Posterior cingulate gyrus (tissue), 11 donors: ENCODE results near the gene PLG.
"Not testable (repeated sequence)": the region's sequence is repeated elsewhere in the genome, so short reads cannot be mapped to it uniquely, and the experiment has no call there.

Experiments
- DNase-seq, 10 donors: peaks; one replicate each; pipeline versions ENCODE4 v3.0.0 to v3.0.0-alpha.2; 2020 to 2021; ENCODE audit warnings: mixed read lengths in 3 of 10
- intact Hi-C: fragments of 100-400 bp; cut with DNase I; formaldehyde crosslinking; loops from one replicate; pipeline ENCODE4 v1.15.1; 2023

PLG gene

DNA sequence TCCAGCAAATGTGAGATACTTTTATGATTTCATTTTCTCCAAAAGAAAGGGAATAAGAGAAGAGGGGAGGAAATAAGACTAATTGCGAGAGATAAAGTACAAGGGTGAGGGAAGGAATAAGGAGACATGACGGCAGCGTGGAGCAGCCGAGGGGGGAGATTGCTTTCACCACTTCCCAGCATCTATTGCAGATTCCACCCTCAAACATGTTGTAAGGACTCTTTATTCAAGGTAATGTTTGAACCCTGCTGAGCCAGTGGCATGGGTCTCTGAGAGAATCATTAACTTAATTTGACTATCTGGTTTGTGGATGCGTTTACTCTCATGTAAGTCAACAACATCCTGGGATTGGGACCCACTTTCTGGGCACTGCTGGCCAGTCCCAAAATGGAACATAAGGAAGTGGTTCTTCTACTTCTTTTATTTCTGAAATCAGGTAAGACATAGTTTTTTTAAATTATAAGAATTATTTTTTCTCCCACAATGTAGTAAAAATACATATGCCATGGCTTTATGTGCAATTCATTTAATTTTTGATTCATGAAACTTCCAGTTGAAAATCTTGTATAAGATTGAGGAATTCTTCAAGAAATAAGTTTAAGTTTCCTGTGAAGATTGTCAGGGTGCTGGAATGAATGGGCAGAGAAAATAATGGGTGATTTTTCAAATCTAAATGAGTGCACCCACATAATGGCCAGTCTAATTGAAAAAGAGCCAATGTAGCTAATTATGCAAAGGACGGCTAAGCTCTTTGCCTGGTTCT lies at the start of gene PLG:
Gene PLG (plus strand): TSS at position 327 of the 763 bp plus-strand sequence. CDS start 61 bp downstream, at position 388.
- intact Hi-C loops, DNase-seq: not testable (repeated sequence)

DNA sequence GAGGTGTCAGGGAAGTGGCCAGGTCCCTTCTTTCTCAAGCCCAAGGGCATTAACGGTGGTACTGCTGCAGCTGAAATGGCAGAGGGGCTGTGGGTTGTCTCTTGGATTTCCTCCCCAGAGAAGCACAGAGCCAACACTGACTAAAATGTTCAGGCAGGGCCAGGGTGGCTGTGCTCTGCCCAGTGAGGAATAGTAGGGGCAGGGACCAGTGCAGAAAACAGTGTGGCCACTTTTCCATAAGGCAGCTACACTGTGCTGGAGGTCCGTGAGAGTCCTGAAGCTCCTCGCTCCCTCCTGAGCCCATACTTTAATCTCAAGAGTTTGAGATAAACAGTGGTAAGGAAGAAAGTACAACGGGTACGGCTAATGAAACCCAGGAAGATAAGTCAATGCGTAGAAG lies 42.5 kb upstream of the PLG start:
- intact Hi-C loops, result no loop called here

GRCh38 chr6:160661216-160661615 lies 40.8 kb upstream of the PLG start:
- intact Hi-C loops, result no loop called here
- DNase-seq, result no peak

More for the DNA sequence above, 42.5 kb upstream of the PLG start:
- no peak for DNase-seq

- DNase-seq, result no peak
- intact Hi-C loops, result no loop called here
Measured at GRCh38 chr6:160662429-160662828, 39.6 kb upstream of the PLG start.

GRCh38 chr6:160662842-160663241 lies 39.2 kb upstream of the PLG start:
- intact Hi-C loops, result no loop called here
- no peak for DNase-seq

- DNase-seq, intact Hi-C loops: not testable (repeated sequence)
Measured at GRCh38 chr6:160664198-160664597, 37.8 kb upstream of the PLG start, which contains the start of gene LPA. Gene LPA, minus strand, starts transcription at chr6:160664275. Its CDS starts 61 bp downstream, at chr6:160664214.

DNA sequence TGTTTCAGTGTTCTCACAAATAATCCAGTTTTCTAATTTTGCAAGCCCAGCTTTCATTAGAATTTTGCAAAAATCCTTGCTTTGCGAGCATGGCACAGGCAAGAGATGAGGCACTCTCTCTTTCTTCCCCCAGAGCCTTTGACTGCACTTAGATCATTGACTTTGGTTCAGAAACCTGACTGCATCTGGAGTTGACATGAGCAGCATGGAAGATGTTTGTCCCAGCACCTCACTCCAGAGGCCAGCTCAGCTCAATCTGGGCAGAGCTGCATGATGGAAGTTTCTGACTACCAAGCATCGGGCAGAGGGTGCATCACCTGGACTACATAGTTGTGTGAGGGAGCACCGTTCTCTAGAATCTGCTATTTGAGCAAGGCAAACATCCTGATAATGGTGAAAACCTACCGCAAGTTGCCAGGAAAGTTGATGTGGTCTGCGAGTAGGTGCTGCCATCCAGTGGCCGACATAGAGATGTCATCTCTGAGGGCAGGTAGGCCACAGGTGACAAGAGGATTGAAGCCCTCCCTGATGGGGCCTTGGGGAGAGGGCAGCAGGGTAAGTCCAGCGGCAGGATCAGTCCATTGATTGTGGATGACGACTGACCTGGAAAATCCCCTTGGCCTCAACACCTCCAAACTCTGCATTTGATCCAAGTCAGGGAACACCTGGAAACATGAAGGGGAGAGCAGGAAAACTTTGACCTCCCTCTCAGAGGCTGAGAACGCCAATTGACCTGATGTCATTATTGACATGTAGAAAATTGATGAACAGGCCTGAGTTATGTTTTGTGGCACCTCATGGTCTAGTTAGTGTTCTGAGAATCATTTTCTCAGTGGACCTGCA lies 34.2 kb upstream of the PLG start:
- intact Hi-C loops, result no loop called here
- DNase-seq, result no peak

DNA sequence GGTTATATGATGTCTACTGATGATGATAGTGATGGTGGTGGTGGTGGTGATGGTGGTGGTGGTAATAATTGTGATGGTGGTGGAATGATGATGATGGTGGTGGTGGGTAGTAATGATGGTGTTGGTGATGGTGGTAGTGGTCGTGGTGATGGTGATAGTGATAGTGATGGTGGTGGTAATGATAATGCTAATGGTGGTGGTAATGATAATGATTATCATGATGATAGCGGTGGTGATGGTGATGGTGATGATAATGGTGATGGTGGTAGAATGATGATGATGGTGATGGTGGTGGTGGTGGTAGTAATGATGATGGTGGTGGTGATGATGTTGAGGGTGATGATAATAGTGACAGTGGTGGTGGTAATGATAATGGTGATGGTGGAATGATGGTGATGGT lies 33.5 kb upstream of the PLG start:
- DNase-seq, result no peak
- intact Hi-C loops, result no loop called here

DNA sequence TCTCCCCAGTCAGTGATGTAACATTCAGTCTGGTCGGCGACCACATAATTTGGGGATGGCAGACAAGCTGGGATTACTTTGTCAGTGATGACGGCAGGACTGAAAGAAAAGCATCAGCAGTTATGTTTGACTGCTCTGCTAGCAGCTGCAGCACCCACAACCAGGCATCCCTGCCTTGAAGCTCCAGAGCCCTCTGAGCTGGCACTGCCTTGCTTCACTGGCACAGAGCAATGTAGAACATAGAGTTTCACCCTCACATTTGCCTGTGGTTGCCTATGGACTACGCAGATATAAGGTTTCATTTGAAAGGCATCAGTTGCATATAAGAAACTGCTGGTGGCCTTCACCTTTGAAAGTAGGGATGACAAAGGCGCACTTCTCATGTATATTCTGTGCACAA lies 25.6 kb upstream of the PLG start:
- intact Hi-C loops, DNase-seq: not testable (repeated sequence)

- intact Hi-C loops, result no loop called here
- DNase-seq, result no peak
Measured at GRCh38 chr6:160678230-160678629, 23.8 kb upstream of the PLG start.

DNA sequence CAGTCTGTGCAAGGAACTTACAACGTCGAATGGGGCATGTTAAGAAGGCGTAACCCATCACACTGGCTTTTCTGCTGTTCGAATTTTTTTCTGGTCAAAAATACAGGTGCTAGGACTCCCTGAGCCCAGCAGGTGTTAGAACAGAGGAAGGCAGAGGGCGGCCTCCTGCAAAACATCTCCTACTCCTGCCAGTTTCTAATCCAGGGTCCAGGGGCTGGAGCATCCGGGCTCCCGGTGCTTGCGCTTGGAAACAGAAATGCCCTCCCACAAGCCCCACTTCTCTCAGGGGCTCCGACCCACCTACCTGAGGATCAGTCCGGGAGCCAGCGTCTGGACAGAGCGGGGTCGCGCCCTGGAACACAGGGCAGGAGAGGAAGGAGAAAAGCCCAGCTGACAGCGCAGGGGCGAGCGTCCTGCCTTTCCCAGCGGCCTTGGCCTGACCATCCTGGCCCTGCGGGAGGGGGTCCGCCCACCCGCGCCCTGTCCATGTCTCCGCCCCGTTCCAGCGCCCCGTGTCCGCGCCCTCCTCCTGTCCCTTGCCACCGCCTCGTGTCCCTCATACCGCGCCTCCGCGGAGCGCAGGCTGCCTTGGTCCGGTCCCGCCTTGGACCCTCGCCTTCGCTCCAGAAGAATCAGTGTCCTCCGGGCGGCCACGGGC lies 23.2 kb upstream of the PLG start:
- no peak for DNase-seq
- intact Hi-C loops, result no loop called here

- DNase-seq, result no peak
- intact Hi-C loops, result no loop called here
Measured at GRCh38 chr6:160679402-160679769, 22.7 kb upstream of the PLG start.

DNA sequence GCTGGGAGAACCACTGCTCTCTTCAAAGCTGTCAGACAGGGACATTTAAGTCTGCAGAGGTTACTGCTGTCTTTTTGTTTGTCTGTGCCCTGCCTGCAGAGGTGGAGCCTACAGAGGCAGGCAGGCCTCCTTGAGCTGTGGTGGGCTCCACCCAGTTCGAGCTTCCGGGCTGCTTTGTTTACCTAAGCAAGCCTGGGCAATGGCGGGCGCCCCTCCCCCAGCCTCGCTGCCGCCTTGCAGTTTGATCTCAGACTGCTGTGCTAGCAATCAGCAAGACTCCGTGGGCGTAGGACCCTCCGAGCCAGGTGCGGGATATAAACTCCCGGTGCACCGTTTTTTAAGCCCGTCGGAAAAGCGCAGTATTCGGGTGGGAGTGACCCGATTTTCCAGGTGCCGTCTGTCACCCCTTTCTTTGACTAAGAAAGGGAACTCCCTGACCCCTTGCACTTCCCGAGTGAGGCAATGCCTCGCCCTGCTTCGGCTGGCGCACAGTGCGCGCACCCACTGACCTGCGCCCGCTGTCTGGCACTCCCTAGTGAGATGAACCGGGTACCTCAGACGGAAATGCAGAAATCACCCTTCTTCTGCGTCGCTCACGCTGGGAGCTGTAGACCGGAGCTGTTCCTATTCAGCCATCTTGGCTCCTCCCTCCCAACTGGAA lies 16.8 kb upstream of the PLG start:
- intact Hi-C loops, DNase-seq: not testable (repeated sequence)

GRCh38 chr6:160685762-160686450 lies 16.1 kb upstream of the PLG start:
- intact Hi-C loops, result no loop called here

GRCh38 chr6:160690458-160690857 lies 11.6 kb upstream of the PLG start:
- intact Hi-C loops, result no loop called here
- DNase-seq, result no peak

More at GRCh38 chr6:160685762-160686450, 16.1 kb upstream of the PLG start:
- no peak for DNase-seq

- intact Hi-C loops, result no loop called here
- DNase-seq, result no peak
Measured at GRCh38 chr6:160691617-160692016, 10.4 kb upstream of the PLG start.

GRCh38 chr6:160692369-160692959 lies 9.6 kb upstream of the PLG start:
- intact Hi-C loops, result no loop called here
- DNase-seq, result no peak

DNA sequence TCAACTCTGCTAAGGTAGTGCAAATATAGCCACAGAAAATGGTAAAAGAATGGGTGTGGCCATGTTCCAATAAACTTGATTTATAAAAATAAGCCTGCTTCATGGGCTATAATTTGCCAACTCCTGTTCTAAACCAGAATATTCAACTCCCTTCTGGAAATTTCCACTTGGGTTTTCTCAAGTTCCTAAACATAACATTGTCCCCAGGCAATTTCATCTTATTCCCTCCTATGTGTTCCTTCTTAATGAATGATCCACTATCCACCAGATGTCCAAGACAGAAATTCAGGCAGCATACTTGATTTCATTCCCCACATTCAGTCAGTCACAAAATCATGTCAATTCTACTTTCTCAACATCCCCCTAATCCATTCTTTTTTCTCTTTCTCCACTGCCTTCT lies 7.0 kb upstream of the PLG start:
- intact Hi-C loops, DNase-seq: not testable (repeated sequence)

DNA sequence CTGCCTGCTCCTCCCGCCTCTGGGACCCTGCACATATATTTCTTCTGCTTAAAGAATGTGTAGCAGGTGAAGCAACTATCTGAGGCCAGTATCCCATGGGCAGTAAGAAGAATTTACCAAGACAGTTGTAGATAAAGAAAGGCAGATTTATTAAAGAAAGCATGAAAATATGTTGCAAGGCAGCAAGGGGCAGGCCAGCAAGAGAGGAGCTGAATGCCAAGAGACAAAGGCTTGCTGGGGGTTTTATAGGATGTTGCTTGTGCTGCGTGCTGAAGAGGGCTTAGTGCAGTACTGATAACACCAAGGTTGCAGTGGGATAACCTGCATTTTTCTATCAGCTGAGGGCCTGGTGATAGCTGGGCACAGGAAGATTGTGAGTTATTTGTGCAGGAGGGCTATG lies 6.4 kb upstream of the PLG start:
- intact Hi-C loops, result not testable (repeated sequence)

GRCh38 chr6:160696884-160697283 lies 5.2 kb upstream of the PLG start:
- DNase-seq, intact Hi-C loops: not testable (repeated sequence)

More for the DNA sequence above, 6.4 kb upstream of the PLG start:
- DNase-seq, result not testable (repeated sequence)
